WTC11 (cell line): Measurements from ENCODE around the gene ILRUN. TPM values are rescaled to one million over a fixed set of nuclear protein-coding genes. Genes with fewer than 3 reads are reported as not detected.

Experiments
- CDX4 ChIP-seq: fragments of 250-450 bp; sonication (Bioruptor Pico); IDR thresholded peaks from 2 replicates; pipeline ENCODE4 v1.9.0; 2021; ENCODE audit warnings: moderate library complexity, mild to moderate bottlenecking, inconsistent platforms, borderline replicate concordance
- NFYB ChIP-seq: sonication (generic); formaldehyde crosslinking; conservative IDR thresholded peaks from 2 replicates; pipeline ENCODE4 v1.8.0; 2022; ENCODE audit warnings: low read depth, missing genetic modification reagents
- ZMAT4 ChIP-seq: fragments of 250-450 bp; sonication (Bioruptor Pico); IDR thresholded peaks from 2 replicates; pipeline ENCODE4 v1.9.0; 2021; ENCODE audit warnings: mild to moderate bottlenecking
- total RNA-seq: library from RNA; stranded (reverse); gene quantifications from 3 replicates; pipeline ENCODE4 v1.2.3, GENCODE V29; 2021

ILRUN gene
- total RNA-seq, 1 experiment from 2014 or later = 75.5 TPM

GRCh38 chr6:34648806-34649205 is 47.8 kb downstream of the ILRUN start (continued):
- TF ChIP-seq ZMAT4 (CRISPR knock-in tag) (no peak), CDX4 (CRISPR knock-in tag) (no peak), NFYB (no peak)
- TF ChIP-seq, all 79 proteins: peak for 0

Other genes starting within 250 kb of the ILRUN start
- gene PACSIN1, start 230.7 kb downstream of the ILRUN start, total RNA-seq = 10.6 to 12.6 TPM (median 10.7 TPM) in 3 replicates
- gene SPDEF, start 140.4 kb downstream of the ILRUN start, total RNA-seq = 0.44 to 0.72 TPM (median 0.50 TPM) in 3 replicates
- gene SNRPC, start 60.7 kb upstream of the ILRUN start, total RNA-seq = 182 to 194 TPM (median 191 TPM) in 3 replicates
- 17.2 to 18.7 TPM (median 17.8 TPM) in 3 replicates for gene BLTP3A, start 95.3 kb upstream of the ILRUN start, total RNA-seq
- 40.8 to 44.1 TPM (median 42.2 TPM) in 3 replicates for gene TAF11, start 191.3 kb upstream of the ILRUN start, total RNA-seq
- 32.7 to 35.0 TPM (median 32.7 TPM) in 3 replicates for gene ANKS1A, start 192.5 kb upstream of the ILRUN start, total RNA-seq